Activated CD4-positive, CD25-positive, alpha-beta regulatory T cell treated with anti-CD3 and anti-CD28 coated beads, Interleukin-2, amount 50 U/mL, for 24 hours (primary cell): Measurements from ENCODE around the gene PBX4.

ENCODE experiments used
- ATAC-seq, 2 donors: fragments of 150-1000 bp; cut with Tn5 transposase; one replicate each; pipeline ENCODE4 v1.10.0; 2021; ENCODE audit warnings: mild to moderate bottlenecking in 1 of 2, moderate library complexity in 1 of 2

The PBX4 gene

GRCh38 chr19:19647037-19647835, 28.7 kb upstream of the PBX4 start:
- ATAC-seq, result no peak

GRCh38 chr19:19645233-19645870, 26.9 kb upstream of the PBX4 start:
- no peak for ATAC-seq

GRCh38 chr19:19644054-19644388, 25.5 kb upstream of the PBX4 start:
- ATAC-seq, result no peak

GRCh38 chr19:19643158-19644053, 24.9 kb upstream of the PBX4 start, which contains the start of gene GMIP:
Gene GMIP, minus strand, starts transcription at chr19:19643657. Its CDS starts 128 bp downstream, at chr19:19643529.
- ATAC-seq, result peak; percentile 88 to 89

GRCh38 chr19:19642506-19643157, 24.1 kb upstream of the PBX4 start:
- peak; percentile 44 to 51 for ATAC-seq

GRCh38 chr19:19637523-19638251, 19.2 kb upstream of the PBX4 start:
- ATAC-seq, result no peak

- no peak for ATAC-seq
These were observed 18.7 kb upstream of the PBX4 start for GRCh38 chr19:19637186-19637522.

GRCh38 chr19:19636573-19637185, 18.2 kb upstream of the PBX4 start:
- ATAC-seq, result no peak

GRCh38 chr19:19635313-19635702, 16.8 kb upstream of the PBX4 start:
- ATAC-seq, result no peak

- no peak for ATAC-seq
These were observed 16.2 kb upstream of the PBX4 start for GRCh38 chr19:19634516-19635312.

GRCh38 chr19:19633711-19634515, 15.4 kb upstream of the PBX4 start:
- no peak for ATAC-seq

- ATAC-seq, result no peak
These were observed 14.2 kb upstream of the PBX4 start for GRCh38 chr19:19632661-19633060.

GRCh38 chr19:19631346-19631745, 12.9 kb upstream of the PBX4 start:
- ATAC-seq, result no peak

GRCh38 chr19:19630426-19630825, 11.9 kb upstream of the PBX4 start:
- ATAC-seq, result no peak

GRCh38 chr19:19630062-19630414, 11.6 kb upstream of the PBX4 start:
- ATAC-seq, result no peak

GRCh38 chr19:19628501-19629134, 10.1 kb upstream of the PBX4 start:
- peak; percentile 39 to 55 for ATAC-seq

- peak; percentile 76 to 78 for ATAC-seq
These were observed 9.4 kb upstream of the PBX4 start, which contains the start of gene LPAR2 for GRCh38 chr19:19627621-19628500. Gene LPAR2, minus strand, starts transcription at chr19:19628220. Its CDS starts 945 bp downstream, at chr19:19627275.
